Fibroblast of the aortic adventitia (primary cell): ENCODE results near the gene RABGEF1. TPM values are rescaled to one million over a fixed set of nuclear protein-coding genes. Genes with fewer than 3 reads are reported as not detected.

Source experiments
- DNase-seq: peaks from one replicate; pipeline ENCODE4 v3.0.0-alpha.2; 2010; ENCODE audit warnings: low read depth
- H3K4me3 ChIP-seq: 2 replicates; pipeline ENCODE4 v1.5.1; 2011; ENCODE audit warnings: low read depth, mild to moderate bottlenecking, control low read depth, low read length, moderate library complexity
- CTCF ChIP-seq: IDR thresholded peaks from 2 replicates; pipeline ENCODE4 v1.5.1; 2011; ENCODE audit warnings: mild to moderate bottlenecking, low read length, control low read depth, inconsistent platforms; ENCODE audit not compliant: insufficient read depth
- total RNA-seq: library from RNA; depleted of rRNA; stranded (reverse); fragments of >200 nt; gene quantifications from 2 replicates; pipeline ENCODE4 v1.2.3, GENCODE V29; 2012; ENCODE audit warnings: low replicate concordance

The RABGEF1 gene
- total RNA-seq, 1 donor, result 75.6 TPM

DNA sequence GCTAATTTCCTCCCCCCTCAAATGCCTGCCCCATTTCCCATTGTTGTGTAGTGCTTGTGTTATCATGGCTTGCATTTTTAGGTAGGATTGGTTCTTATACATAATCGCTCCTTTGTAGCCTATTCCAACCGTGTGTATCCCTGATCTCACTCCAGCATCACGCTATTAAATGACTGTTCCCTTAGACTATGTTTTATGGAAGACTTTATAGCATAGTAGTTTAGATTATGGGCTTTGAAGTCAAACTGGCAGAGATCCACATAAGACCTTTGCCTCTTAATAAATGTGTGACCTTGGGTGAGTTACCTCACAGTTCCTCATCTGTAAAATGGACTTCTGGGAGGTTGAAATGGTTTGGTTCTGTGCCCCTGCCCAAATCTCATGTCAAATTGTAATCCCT lies 5.4 kb upstream of the RABGEF1 start:
- no peak for TF ChIP-seq CTCF
- no peak overlapping the region for H3K4me3 ChIP-seq
- DNase-seq, result no peak

DNA sequence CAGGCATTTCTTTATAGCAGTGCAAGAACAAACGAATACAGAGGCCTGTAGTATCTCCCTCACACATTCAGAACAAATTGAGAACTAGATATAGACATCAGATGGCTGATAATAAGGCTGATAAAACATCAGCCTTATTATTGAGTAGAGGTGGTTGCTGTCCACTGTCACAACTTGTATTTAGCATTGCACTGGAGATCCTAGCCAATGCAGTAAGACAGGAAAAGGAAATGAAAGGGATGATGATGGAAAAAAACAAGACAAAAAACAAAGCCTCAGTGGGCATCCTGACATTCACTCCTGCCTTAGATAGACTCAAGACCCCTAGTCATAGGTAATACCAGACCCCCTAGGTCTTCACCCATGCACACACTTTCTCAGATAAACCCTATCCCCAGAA lies 4.7 kb upstream of the RABGEF1 start:
- no peak for TF ChIP-seq CTCF
- H3K4me3 ChIP-seq, result no peak overlapping the region
- DNase-seq, result no peak

- TF ChIP-seq CTCF, result no peak
- H3K4me3 ChIP-seq, result no peak overlapping the region
- DNase-seq, result no peak
Measured at GRCh38 chr7:66736892-66737291, 3.6 kb upstream of the RABGEF1 start.

DNA sequence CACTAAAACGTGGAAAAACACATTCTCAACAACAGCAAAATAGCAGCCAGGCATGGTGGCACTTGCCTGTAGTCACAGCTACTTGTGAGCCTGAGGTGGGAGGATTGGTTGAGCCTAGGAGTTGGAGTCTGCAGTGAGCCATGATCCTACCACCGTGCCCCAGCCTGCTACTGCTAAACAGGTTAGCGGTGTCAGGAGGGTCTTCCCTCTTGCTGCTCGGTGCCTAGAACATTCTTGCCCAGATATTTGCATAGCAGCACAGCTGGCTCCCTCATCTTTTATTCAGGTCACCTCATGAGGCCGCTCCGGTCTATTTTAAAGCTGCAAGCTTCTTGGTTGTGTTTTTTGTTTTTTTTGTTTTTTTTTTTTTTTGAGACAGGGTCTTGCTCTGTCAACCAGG lies 2.9 kb upstream of the RABGEF1 start:
- no peak for DNase-seq
- no peak overlapping the region for H3K4me3 ChIP-seq
- TF ChIP-seq CTCF, result no peak

- no peak for DNase-seq
- no peak for TF ChIP-seq CTCF
- peak overlapping the region; percentile 91 for H3K4me3 ChIP-seq
Measured at GRCh38 chr7:66739477-66739876, 1.1 kb upstream of the RABGEF1 start.

DNA sequence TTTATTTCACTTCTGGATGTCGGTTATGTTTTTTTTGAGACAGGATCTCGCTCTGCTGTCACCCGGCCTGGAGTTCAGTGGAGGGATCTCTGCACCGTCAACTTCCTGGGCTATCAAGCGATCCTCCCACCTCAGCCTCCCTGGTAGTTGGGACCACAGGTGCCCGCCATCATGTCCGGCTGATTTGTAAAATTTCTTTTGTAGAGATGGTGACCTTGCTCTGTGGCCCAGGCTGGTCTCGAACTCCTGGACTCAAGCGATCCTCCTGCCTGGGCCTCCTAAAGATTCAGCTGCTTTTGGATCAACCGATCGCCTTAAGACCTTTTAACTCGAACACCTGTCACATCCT lies 606 bp upstream of the RABGEF1 start:
- peak; percentile 12 for DNase-seq

DNA sequence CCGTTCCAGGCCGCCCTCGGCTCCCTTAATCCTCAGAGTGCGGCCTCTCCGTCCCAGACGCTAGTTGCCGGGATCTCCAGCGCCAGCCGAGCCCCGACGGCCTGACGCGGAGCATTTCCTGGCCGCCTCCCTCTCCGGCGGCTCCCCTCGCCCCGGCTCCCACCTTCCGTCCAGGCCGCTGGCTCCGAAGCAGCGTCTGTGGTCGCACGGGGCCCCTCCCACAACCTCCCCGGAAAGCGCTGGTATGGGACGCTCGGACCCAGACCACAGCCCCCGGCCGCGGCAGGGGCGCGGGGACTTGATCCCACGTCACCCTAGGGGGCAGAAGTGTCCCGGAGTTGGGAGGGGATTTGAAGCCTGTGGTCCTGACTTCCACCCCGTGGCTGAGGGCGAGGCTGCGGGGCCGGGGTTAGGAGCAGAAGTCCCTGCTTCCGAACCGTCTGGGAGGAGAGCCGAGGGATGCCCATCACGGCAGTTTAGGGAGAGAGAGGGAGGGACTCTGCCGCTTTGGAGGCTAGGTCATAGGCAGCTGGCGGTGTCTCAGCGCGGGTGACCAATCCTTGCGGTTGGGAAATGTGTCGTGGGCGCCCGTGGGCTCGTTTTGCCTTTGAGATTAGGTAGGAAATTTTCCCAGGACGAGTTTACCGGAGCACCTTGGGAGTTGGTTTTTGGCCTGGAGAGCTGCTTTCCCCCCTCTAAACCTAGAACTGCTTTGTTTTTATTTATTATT lies 612 bp downstream of the RABGEF1 start:
- peak overlapping the region; percentile 91 for H3K4me3 ChIP-seq
- DNase-seq, result peak; percentile 33

More for the DNA sequence above, 606 bp upstream of the RABGEF1 start:
- no peak for TF ChIP-seq CTCF
- H3K4me3 ChIP-seq, result peak overlapping the region; percentile 91
